Natural killer cell (primary cell): ENCODE measurements around the gene TTC34. TPM values are rescaled to one million over a fixed set of nuclear protein-coding genes. Genes with fewer than 3 reads are reported as not detected.

ENCODE experiments used
- ATAC-seq, 3 donors: fragments of 150-1000 bp in 2 of 3; fragments of 200-7000 bp in 1 of 3; cut with Tn5 transposase; 1 replicate in 1 of 3; 2 replicates in 2 of 3; pipeline ENCODE4 v1.10.0; 2021; ENCODE audit warnings: mild to moderate bottlenecking in 2 of 3, moderate library complexity in 2 of 3
- DNase-seq, 2 donors: peaks; one replicate each; pipeline versions ENCODE4 v3.0.0 to v3.0.0-alpha.2; 2013 to 2021; ENCODE audit warnings: mixed read lengths in 1 of 2
- H3K27ac ChIP-seq: one replicate; pipeline ENCODE4 v1.5.1; 2013; ENCODE audit warnings: mild to moderate bottlenecking, low read length
- H3K27me3 ChIP-seq: one replicate; pipeline ENCODE4 v1.6.1; 2013; ENCODE audit warnings: low read length; ENCODE audit not compliant: control insufficient read depth, insufficient read depth
- H3K36me3 ChIP-seq: one replicate; pipeline ENCODE4 v1.6.1; 2013; ENCODE audit warnings: low read length; ENCODE audit not compliant: control insufficient read depth, insufficient read depth
- H3K4me1 ChIP-seq: one replicate; pipeline ENCODE4 v1.6.1; 2013; ENCODE audit warnings: low read length; ENCODE audit not compliant: control insufficient read depth, insufficient read depth
- H3K4me3 ChIP-seq: one replicate; pipeline ENCODE4 v1.5.1; 2013; ENCODE audit warnings: low read length
- H3K9me3 ChIP-seq: one replicate; pipeline ENCODE4 v1.6.1; 2013; ENCODE audit warnings: low read length; ENCODE audit not compliant: control insufficient read depth, insufficient read depth
- H3K27ac Mint-ChIP-seq, 2 donors: one replicate each; pipeline ENCODE4 v1.8.0; 2022; ENCODE audit warnings: mild to moderate bottlenecking in 2 of 2, mixed read lengths in 2 of 2, moderate library complexity in 1 of 2
- H3K27me3 Mint-ChIP-seq, 2 donors: one replicate each; pipeline ENCODE4 v1.8.0; 2022; ENCODE audit warnings: low read depth in 2 of 2, mixed read lengths in 2 of 2
- H3K36me3 Mint-ChIP-seq: one replicate; pipeline ENCODE4 v1.8.0; 2022; ENCODE audit warnings: mixed read lengths
- H3K4me1 Mint-ChIP-seq, 2 donors: one replicate each; pipeline ENCODE4 v1.8.0; 2022; ENCODE audit warnings: mixed read lengths in 2 of 2
- H3K4me3 Mint-ChIP-seq: one replicate; pipeline ENCODE4 v1.8.0; 2022; ENCODE audit warnings: mild to moderate bottlenecking, moderate library complexity, mixed read lengths
- H3K9me3 Mint-ChIP-seq, 2 donors: one replicate each; pipeline ENCODE4 v1.8.0; 2022; ENCODE audit warnings: mixed read lengths in 2 of 2
- CTCF ChIP-seq: fragments of 200-600 bp; IDR thresholded peaks from one replicate; pipeline ENCODE4 v1.8.0; 2022; ENCODE audit warnings: antibody characterized with exemption
- WGBS: methylation state at CpG from one replicate; pipeline ENCODE4 v1.1.7; 2013; ENCODE audit warnings: missing lambda C conversion rate; ENCODE audit not compliant: insufficient coverage; 5-methylcytosine and 5-hydroxymethylcytosine counted together
- intact Hi-C: fragments of 100-400 bp; cut with micrococcal nuclease; formaldehyde crosslinking; loops from one replicate; pipeline ENCODE4 v1.14.2; 2022
- total RNA-seq, 4 donors: library from RNA; stranded (reverse); fragments of 120-200 nt in 1 of 4; gene quantifications; one replicate each; pipeline versions ENCODE4 v1.2.3 to v1.2.4, GENCODE V29; 2013 to 2022

The TTC34 gene
- total RNA-seq, 3 donors from 2014 or later (not counting 1 experiment from before 2014, with no cell fraction given), result 0.80 to 1.4 (median 1.2) TPM

GRCh38 chr1:2832506-2833453 lies 31.3 kb upstream of the TTC34 start:
- no peak overlapping the region for H3K4me3 ChIP-seq
- no peak for ATAC-seq
- no peaks in the 10 kb centered on the region for H3K4me1 ChIP-seq
- Mint-ChIP-seq H3K4me1 (no peaks in the 10 kb centered on the region), H3K9me3 (no peaks in the 10 kb centered on the region), H3K36me3 (no peaks in the 10 kb centered on the region), H3K27ac (no peak overlapping the region), H3K4me3 (no peak overlapping the region), H3K27me3 (no peaks in the 10 kb centered on the region)
- no peaks in the 10 kb centered on the region for H3K27me3 ChIP-seq
- no peak for DNase-seq
- TF ChIP-seq CTCF, result no peak
- no peaks in the 10 kb centered on the region for H3K36me3 ChIP-seq
- WGBS, result 87% methylated on average over 28 of the region's 28 CpGs
- H3K27ac ChIP-seq, result no peak overlapping the region
- intact Hi-C loops, result no loop called here
- peaks cover 4% of the 10 kb centered on the region for H3K9me3 ChIP-seq

GRCh38 chr1:2831596-2832212 lies 30.2 kb upstream of the TTC34 start:
- DNase-seq (no peak), ATAC-seq (no peak)
- Mint-ChIP-seq H3K4me3 (no peak overlapping the region), H3K27me3 (no peaks in the 10 kb centered on the region), H3K27ac (no peak overlapping the region), H3K9me3 (peaks cover 0 to 4% of the 10 kb centered on the region in 2 donors), H3K36me3 (no peaks in the 10 kb centered on the region), H3K4me1 (no peaks in the 10 kb centered on the region)
- H3K36me3 ChIP-seq, result no peaks in the 10 kb centered on the region
- H3K4me3 ChIP-seq, result no peak overlapping the region
- no peak overlapping the region for H3K27ac ChIP-seq
- H3K27me3 ChIP-seq, result no peaks in the 10 kb centered on the region
- H3K9me3 ChIP-seq, result peaks cover 4% of the 10 kb centered on the region
- intact Hi-C loops, result no loop called here
- 79% methylated on average over 12 of the region's 12 CpGs for WGBS
- TF ChIP-seq CTCF, result no peak
- H3K4me1 ChIP-seq, result no peaks in the 10 kb centered on the region

- H3K9me3 Mint-ChIP-seq, result peaks cover 0 to 4% of the 10 kb centered on the region in 2 donors
- Histone ChIP-seq H3K27ac (no peak overlapping the region), H3K9me3 (peaks cover 4% of the 10 kb centered on the region), H3K36me3 (no peaks in the 10 kb centered on the region), H3K4me3 (no peak overlapping the region), H3K27me3 (no peaks in the 10 kb centered on the region), H3K4me1 (no peaks in the 10 kb centered on the region)
- H3K27me3 Mint-ChIP-seq, result no peaks in the 10 kb centered on the region
- WGBS, result 90% methylated on average over 20 of the region's 20 CpGs
- no peaks in the 10 kb centered on the region for H3K4me1 Mint-ChIP-seq
- H3K36me3 Mint-ChIP-seq, result no peaks in the 10 kb centered on the region
- no peak for TF ChIP-seq CTCF
- intact Hi-C loops, result no loop called here
- no peak overlapping the region for H3K4me3 Mint-ChIP-seq
- DNase-seq (no peak), ATAC-seq (no peak)
- no peak overlapping the region for H3K27ac Mint-ChIP-seq
Measured at GRCh38 chr1:2830761-2831425, 29.4 kb upstream of the TTC34 start.
